K562 (cell line): ENCODE results near the gene RAB6B. TPM values are rescaled to one million over a fixed set of nuclear protein-coding genes. Genes with fewer than 3 reads are reported as not detected.
A peak's percentile ranks its signal among the peaks of the same experiment; 100 is the strongest.

ENCODE experiments used
- AFF1 ChIP-seq, 2 experiments: fragments of 450-650 bp; IDR thresholded peaks; 2 replicates each; pipeline ENCODE4 v1.6.1; 2018; ENCODE audit warnings: mild to moderate bottlenecking in 2 of 2, low read depth in 1 of 2; ENCODE audit not compliant: partially characterized antibody in 2 of 2
- CBFB ChIP-seq: sonication (generic); formaldehyde crosslinking; IDR thresholded peaks from 2 replicates; pipeline ENCODE4 v1.4.0; 2020; ENCODE audit warnings: mild to moderate bottlenecking, missing genetic modification reagents
- ELF1 ChIP-seq: fragments of 200-800 bp; sonication (Bioruptor generic); IDR thresholded peaks from 2 replicates; pipeline ENCODE4 v1.6.1; 2016; ENCODE audit warnings: missing genetic modification characterization, missing compliant biosample characterization
- FOXM1 ChIP-seq, 2 experiments: fragments of 450-650 bp in 1 of 2; sonication (generic) in 1 of 2; formaldehyde crosslinking in 1 of 2; IDR thresholded peaks; 2 replicates each; pipeline versions ENCODE4 v1.6.1 to v1.9.0; 2017 to 2022; ENCODE audit warnings: low read depth in 2 of 2, mild to moderate bottlenecking in 2 of 2, missing genetic modification reagents in 1 of 2, moderate library complexity in 1 of 2
- PATZ1 ChIP-seq: fragments of 250-450 bp; sonication (Bioruptor Pico); IDR thresholded peaks from 2 replicates; pipeline ENCODE4 v1.5.0; 2020; ENCODE audit warnings: mild to moderate bottlenecking, borderline replicate concordance
- PTBP1 ChIP-seq: fragments of 200-400 bp; formaldehyde crosslinking; IDR thresholded peaks from 2 replicates; pipeline ENCODE4 v1.6.1; 2017; ENCODE audit warnings: low read depth, low read length
- REST ChIP-seq, 2 experiments: fragments of 450-650 bp; formaldehyde crosslinking in 1 of 2; IDR thresholded peaks; 2 replicates each; pipeline versions ENCODE4 v1.4.0 to v1.6.1; 2014 to 2020; ENCODE audit warnings: mild to moderate bottlenecking in 2 of 2, borderline replicate concordance in 1 of 2, low read depth in 1 of 2
- SMARCB1 ChIP-seq: IDR thresholded peaks from 2 replicates; pipeline ENCODE4 v1.6.1; 2011; ENCODE audit warnings: improper control_type of control experiment, low read depth; ENCODE audit not compliant: insufficient read length
- THRAP3 ChIP-seq: fragments of 450-650 bp; IDR thresholded peaks from 2 replicates; pipeline ENCODE4 v1.6.1; 2016; ENCODE audit warnings: mild to moderate bottlenecking, inconsistent platforms, borderline replicate concordance
- ZBTB12 ChIP-seq: fragments of 250-450 bp; sonication (Bioruptor Pico); IDR thresholded peaks from 2 replicates; pipeline ENCODE4 v1.4.0; 2020
- ZFP30 ChIP-seq: fragments of 250-450 bp; sonication (Bioruptor Pico); IDR thresholded peaks from 2 replicates; pipeline ENCODE4 v1.8.0; 2022; ENCODE audit warnings: moderate library complexity, mild to moderate bottlenecking, inconsistent platforms, borderline replicate concordance
- polyA plus RNA-seq, 8 experiments: library from polyadenylated mRNA; depleted of rRNA in 4 of 8; stranded (reverse) in 5 of 8; unstranded in 3 of 8; fragments of >200 nt; fragmentation: Nextera tagmentation in 2 of 8; fragmentation: Illumina TruSeq in 1 of 8; extraction: Ambion mirVana in 2 of 8; extraction: Trizol in 1 of 8; gene quantifications; 2 replicates each; pipeline versions ENCODE4 v1.2.1 to v1.2.3, GENCODE V29; 2011 to 2014; ENCODE audit warnings: inconsistent platforms in 1 of 8, missing spikeins in 1 of 8
- total RNA-seq, 7 experiments: library from RNA; depleted of rRNA in 6 of 7; stranded (reverse); fragments of >200 nt in 6 of 7; fragmentation: Illumina TruSeq in 2 of 7; extraction: Trizol in 2 of 7; gene quantifications; 2 replicates each; pipeline versions ENCODE4 v1.2.1 to v1.2.3, GENCODE V29; 2011 to 2021; ENCODE audit warnings: low replicate concordance in 1 of 7

The RAB6B gene
- total and polyA plus RNA-seq, 9 of the 15 experiments (the other 6 are each of a cell fraction or from before 2014, with no cell fraction given) = 0.60 to 18.1 (median 1.5) TPM

GRCh38 chr3:133943639-133944141 is 48.0 kb upstream of the RAB6B start (continued):
- TF ChIP-seq REST (IDR thresholded peaks at IDR 0.05; ENCODE audit: borderline replicate concordance) = no peak
- TF ChIP-seq REST (CRISPR knock-in tag; IDR thresholded peaks at IDR 0.05; ENCODE audit: low read depth) = no peak
- no peak for TF ChIP-seq ZBTB12 (CRISPR knock-in tag)
- TF ChIP-seq ELF1 (tag) = no peak
- no peak for TF ChIP-seq PATZ1 (CRISPR knock-in tag)
- TF ChIP-seq PTBP1 = no peak
- TF ChIP-seq ZFP30 (CRISPR knock-in tag) = no peak
- TF ChIP-seq AFF1 (IDR thresholded peaks at IDR 0.05; ENCODE audit: low read depth in 1 of 2, partially characterized antibody in 2 of 2) = peak in 1 of 2 experiments; percentile 28
- peak; percentile 76 for TF ChIP-seq CBFB (CRISPR knock-in tag)
- TF ChIP-seq SMARCB1 = no peak
- no peak for TF ChIP-seq FOXM1 (IDR thresholded peaks at IDR 0.05; ENCODE audit: low read depth)
- no peak for TF ChIP-seq FOXM1 (CRISPR knock-in tag; IDR thresholded peaks at IDR 0.05; ENCODE audit: low read depth)
- no peak for TF ChIP-seq THRAP3
